GM19468 (cell line): ENCODE measurements around the gene FXYD6.
"Not testable (repeated sequence)": the region's sequence is repeated elsewhere in the genome, so short reads cannot be mapped to it uniquely, and the experiment has no call there.

Experiments
- ATAC-seq: cut with Tn5 transposase; IDR thresholded peaks from one replicate; pipeline ENCODE4 v1.9.1; 2021; ENCODE audit warnings: mild to moderate bottlenecking, moderate library complexity, moderate number of reproducible peaks; ENCODE audit not compliant: unreplicated experiment; ENCODE audit errors: extremely low read depth

FXYD6 gene

DNA sequence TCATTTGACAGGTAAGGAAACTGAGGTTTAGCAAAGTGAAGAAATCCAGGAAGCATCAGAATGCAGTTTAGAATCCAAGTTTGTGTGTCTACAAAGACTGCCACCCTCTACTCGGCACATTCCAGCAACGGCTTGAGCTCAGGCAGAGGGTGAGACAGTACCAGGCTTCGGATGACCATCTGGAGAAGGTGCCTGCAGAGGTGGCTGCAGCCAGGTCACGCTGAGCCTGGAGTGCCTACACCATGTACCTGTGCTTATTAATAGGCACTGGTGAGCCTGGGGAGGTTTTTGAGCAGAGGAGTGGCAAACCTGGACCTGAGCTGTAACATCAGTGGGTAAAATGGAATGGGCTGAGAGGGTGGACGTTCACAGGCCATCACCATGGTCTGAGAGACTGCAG, 4.7 kb downstream of the FXYD6 start:
- ATAC-seq: no peak

DNA sequence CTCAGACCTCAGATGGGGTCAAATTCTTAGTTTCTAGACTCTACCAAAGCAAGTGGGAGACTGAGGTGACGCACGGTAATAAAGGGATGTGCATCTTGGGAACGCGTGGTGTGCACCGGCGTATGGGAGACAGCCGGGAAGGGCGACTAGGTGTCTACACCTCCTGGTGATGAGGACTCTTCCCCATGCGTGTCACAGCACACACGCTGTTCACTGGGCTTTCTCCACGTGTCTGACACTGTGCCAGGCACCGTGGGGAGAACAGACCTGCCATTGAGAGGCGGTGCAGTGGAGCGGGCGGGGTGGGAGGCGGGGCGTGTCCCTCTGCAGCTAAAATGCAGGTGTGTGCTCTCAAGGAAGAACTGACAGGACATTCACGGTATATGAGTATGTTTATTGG, 5.3 kb downstream of the FXYD6 start:
- no peak for ATAC-seq

DNA sequence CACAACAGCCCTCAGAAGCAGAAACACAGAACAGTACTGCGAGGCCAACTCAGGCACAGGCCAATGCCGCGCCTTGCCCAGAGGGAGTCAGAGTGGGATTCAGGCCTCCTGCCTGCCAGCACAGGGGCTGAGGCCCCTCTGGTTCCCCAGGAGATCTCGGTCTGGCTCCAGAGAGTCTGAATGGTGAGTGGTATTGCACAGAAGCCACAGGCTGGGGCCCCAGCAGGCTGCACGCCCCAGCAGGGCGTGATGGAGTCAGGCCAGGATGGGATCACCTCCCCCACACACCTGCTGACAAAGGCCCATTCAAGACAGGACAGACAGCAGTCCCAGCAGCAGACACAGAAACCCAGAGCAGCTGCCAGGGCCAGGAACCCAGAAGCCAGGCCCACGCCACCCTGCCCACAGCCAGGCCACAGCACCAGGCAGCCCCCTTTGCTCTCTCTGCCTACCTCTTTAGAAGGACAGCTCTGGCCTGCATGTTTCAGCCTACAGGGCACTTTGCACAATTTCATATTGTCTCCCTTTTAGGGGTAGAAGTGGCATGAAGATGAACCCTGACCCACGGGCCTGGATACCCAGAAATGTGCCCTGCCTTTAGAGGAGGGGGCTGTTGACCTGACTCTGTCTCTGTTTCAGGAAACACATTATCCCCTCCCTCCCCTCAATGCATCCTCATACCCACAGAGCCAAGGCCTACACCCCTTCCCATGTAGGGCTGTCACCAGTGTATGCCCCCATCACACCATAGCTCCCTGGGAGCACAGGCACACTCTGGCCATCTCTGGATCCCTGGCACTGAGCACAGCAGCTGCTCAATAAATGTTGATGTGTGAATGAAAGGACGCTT, 6.1 kb downstream of the FXYD6 start:
- ATAC-seq: no peak

DNA sequence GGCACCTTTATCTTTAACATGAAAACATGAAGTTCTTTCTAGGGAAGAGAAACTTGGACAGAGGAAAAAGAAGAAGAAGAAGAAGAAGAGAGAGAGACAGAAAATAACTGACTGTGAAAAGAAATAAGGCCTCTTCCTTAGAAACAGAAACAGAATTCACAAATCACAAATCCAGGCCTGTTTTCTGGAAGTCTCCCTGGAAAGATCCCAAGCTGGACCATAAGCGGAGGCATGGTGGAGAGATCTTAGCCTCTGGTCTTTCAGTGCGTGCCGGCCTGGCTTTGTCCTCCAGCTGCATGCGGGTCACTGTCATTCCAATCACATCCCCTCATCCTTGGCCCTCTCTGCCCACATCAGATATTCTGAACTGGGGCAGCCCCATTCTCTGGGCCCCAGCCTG, 6.9 kb downstream of the FXYD6 start:
- ATAC-seq: no peak

DNA sequence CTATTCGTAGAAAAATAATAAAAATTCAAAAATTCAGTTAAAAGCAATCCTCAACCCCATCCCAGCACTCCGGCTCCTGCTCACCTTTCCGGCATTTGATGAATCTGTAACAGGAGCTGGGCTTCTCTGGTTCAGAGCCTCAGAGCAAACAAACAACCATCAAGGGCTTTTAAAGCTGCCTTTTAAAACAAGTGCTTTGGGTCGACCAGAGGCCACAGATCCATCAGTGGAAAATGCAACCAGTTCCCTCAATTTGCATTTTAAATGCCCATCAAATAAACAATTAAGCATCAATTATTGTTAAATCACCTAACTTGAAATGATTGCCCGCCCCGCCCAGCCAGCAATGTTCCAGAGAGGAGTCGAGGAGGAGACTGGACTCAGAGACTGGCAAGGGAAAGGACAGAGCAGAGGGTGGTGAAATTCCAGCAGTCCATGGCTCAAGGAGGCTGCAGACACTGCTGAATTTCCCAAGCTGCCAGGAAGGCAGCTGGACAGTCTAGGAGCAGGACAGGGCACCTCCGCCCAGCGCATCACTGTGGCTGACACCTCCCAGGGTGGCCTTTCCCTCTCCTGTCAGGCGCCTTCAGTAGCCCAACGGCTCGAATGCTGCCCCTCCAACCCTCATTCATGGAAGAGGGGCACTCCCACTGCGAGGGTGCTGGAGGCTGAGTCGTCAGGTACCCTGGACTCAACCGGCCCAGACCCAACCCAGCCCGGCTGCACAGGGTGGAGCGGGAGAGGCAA, 7.5 kb downstream of the FXYD6 start:
- ATAC-seq: no peak

DNA sequence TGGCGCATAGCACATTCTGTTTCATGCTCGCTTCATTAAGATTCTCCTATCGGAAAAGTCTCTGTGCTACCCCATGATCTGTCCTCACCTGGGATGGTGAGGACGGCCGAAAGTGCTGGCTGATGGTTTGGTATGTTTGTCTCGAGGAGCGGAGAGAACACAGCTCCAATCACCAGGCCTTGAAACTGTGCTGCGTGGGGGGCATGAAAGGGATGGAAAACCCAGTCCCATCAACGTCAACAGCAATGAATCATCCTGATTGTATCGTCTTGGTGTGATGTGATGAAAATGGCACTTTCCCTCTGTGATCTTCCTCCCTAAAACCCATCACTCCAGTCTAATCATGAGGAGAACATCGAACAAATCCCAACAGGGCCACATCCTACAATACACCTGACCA, 8.4 kb downstream of the FXYD6 start:
- ATAC-seq: no peak

DNA sequence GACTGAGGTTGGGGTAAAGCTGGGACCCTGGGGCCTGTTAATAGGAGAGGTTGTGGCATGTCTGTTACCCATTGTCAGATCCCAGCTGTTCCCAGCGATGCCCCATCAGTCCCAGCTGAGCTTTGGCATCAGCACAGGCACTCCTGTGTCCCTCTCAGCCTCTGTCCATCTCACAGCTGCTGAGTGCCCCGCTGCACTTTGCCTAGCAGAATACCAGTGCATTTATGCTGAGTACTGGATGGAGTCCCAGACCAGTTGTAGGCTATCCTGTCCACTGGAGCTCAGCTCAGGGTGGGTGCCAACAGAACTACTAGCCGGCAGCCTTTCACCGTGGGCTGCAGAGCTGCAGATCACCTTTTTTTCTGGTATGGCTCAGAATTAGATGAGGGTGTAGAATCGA, 9.9 kb downstream of the FXYD6 start:
- ATAC-seq: no peak

DNA sequence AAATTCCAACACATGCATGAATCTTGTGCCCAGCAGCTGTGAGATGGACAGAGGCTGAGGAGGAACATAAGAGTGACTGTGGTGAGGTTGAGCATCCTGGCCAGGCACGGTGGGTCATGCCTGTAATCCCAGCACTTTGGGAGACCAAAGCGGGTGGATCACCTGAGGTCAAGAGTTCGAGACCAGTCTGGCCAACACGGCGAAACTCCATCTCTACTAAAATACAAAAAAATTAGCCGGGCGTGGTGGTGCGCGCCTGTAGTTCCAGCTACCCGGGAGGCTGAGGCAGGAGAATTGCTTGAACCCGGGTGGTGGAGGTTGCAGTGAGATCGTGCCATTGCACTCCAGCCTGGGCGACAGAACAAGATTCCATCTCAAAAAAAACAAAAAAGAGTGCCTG, 10.9 kb downstream of the FXYD6 start:
- ATAC-seq: not testable (repeated sequence)

DNA sequence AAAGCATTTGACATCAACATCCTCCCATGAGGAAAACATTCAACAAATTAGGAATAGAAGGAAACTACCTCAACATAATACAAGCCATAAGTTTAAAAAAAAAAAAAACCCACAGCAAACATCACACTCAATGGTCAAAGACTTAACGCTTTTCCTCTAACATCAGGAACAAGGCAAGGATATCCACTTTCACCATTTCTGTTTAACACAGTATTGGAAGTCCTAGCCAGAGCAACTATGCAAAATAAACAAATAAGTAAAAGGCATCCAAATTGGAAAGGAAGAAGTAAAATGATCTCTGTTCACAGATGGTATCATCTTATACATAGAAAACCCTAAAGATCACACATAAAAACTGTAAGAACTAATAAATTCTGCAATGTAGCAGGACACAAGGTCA, 13.1 kb downstream of the FXYD6 start:
- ATAC-seq: no peak

DNA sequence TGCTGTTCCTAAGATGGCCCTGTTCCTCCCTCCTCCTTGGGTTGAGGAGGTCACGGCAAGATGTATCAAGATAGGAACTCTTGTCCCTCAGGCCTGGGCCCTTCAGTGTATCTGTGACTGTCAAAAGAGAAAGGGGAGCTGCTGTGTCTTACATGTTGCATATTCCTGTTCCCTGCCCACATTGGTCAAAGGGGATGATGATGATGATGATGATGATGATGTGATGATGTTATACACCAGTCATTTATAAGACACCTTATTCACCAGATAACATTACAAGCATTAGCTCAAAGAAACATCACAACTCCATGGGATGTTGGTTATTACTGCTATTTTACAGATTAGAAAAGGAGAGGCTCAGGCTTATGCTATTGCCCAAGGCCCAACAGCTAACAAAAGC, 13.7 kb downstream of the FXYD6 start:
- ATAC-seq: no peak

DNA sequence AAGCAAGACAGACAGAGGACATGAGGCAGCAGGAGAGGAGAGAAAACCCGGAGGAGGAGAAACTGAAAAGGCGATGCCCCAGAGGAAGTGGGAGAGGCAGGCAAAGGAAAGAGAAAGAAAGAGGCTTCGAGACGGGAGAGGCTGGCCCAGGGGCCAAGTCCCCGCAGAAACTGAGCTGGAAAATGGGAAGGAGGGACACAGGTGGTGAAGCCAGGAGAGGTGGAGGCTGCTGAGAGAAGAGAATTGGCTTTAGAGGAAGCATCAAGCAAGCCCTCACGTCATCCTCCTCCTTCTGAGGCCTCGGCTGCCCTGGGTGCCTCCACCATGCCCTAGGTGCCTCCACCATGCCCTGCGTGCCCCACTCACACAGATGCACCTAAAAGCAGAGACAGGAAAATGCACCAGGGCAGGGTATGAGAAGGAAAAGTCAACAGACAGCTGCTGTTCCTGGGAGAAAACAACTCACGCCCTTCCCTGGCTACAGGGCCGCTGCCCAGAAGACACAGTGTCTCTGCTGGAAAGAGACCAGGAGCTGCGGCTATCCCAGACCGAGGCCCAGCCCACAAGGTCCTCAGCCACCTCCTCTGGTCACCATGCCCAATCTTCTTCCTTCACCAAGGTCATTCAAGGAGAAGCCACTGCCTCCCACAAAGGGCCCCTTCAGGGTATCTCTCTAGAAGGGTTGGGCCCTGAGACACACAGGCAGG, 14.3 kb downstream of the FXYD6 start:
- no peak for ATAC-seq

DNA sequence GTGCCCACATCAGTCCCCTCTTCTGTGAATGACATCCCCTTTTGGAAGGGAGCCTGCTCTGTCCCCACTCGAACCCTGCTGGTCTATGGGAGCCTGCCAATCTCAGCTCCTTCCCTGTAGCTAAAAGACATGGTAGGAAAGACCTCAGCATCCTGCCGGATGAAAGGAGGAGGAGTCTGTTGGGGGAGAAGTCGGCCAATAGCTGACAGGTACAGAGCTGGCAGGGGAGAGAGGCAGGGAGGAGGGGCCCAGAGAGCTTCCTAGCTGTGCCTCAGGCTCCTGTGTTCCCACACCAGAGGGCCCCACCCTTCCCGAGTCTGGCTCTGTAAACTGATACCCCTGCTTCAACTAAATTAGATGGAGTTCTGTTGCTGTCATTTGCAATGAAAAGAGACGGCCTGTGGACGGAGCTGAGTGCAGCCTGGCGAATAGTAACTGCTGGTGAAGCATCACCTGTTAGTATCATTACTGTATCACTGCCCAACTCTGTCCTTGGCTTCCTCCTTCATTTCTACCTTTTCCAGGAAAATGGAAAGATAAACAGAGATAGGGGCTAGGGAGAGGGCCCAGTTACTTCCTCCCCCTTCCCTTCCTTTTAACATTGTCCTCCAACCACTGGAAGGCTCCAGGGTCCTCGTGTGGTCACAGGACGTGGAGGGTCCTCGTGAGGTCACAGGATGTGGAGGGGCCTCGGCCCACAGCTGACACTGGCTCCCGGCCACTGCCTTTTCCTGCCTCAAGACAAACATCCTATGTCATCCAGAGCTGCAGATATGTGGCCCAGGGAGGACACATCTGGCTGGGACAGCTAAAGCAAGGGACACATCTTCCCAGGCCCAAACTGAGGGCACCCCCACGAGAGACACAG, 15.1 kb downstream of the FXYD6 start:
- ATAC-seq: no peak

DNA sequence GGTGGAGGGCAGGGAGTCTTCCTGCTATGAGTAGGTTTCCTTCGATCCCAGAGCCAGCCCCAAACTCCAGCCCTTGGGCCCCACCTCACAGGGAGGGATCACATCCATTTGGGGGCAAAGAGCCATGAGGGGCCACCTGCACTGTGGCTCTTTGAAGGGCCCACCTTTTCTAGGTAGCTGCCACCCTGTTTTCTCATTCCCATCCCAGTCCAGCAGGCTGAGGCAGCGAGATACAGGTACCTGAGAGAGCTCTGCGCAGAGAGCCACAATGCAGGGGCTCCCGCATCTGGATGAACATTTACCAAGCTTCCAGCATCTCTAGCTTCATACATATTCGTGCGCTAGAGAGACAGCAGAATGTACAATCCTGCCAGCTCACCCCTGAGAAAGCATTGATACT, 16.3 kb downstream of the FXYD6 start:
- no peak for ATAC-seq

DNA sequence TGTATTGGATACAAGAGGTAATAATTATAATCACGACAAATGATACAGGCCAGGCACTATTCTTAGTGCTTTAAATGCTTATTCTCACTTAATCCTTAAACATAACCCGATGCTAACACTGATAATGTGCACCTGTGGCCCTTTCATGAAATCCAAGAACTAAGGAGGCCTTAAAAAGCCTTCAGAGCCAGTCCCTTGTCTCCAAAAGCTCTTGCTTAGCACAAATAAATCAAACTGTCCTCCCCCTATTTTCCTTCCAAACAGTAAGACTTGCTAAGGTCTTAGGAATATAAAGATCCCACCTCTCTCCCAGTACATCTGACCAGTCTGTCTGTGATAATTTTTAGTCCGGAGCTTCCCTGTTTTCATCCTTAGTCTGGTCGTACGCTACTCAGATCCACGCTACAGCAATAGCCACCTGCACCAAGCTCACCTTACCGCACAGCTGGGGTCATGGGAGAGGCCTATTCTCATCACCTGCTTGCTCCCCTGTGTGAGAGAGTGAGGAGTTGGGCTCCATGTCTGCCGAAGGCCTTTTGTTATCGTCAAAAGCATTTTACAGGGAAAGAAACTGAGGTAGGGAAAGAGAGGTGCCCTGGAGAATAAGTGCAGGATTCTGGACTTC, 16.9 kb downstream of the FXYD6 start:
- ATAC-seq: no peak

DNA sequence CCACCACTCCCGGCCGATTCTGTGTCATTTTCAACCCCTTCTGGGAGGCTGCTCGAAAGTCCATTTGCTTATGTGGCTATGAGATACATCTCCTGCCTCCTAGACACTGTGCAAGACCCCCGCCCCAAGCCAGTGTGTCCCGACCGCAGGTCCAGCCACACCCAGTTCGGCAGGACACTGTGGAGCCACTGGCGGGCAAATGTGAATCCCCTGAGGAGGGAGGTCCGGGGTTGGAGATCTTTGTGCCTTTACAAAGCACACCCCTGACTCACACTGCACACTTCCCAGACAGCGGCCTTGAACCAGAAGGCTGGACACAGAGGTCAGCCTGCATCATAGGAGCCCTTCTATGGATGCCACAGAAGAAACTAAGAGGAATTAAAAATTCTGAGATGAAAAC, 17.4 kb downstream of the FXYD6 start:
- ATAC-seq: no peak

DNA sequence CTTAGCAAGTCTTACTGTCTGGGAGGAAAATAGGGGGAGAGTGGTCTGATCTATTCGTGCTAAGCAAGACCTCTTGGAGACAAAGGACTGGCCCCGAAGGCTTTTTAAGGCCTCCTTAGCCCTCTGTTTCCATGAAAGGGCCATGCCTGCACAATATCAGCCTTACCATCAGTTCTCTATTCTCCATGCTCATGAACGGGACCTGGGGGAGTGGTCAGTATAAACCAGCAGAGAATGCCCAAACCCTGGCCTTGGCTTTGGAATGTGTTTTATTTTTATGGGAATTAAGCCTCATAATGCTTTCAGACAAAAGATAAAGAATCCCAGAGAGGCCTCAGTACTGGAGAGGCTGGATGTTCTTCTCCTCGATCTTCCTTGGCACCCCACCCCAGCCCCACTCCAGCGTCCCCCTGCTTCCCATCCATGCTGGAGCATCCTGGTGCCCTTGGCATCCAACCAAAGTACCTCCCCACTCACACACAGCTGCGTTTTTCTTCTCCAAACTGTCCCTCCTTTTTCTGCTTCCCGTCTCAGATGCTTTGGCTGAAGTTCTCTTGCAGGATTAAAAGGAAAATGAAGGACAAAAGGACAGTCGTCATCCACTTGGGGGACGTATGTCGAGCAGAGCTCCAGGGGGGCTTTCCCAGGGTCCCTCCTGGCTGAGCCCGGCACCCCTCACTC, 18.6 kb downstream of the FXYD6 start:
- ATAC-seq: no peak

DNA sequence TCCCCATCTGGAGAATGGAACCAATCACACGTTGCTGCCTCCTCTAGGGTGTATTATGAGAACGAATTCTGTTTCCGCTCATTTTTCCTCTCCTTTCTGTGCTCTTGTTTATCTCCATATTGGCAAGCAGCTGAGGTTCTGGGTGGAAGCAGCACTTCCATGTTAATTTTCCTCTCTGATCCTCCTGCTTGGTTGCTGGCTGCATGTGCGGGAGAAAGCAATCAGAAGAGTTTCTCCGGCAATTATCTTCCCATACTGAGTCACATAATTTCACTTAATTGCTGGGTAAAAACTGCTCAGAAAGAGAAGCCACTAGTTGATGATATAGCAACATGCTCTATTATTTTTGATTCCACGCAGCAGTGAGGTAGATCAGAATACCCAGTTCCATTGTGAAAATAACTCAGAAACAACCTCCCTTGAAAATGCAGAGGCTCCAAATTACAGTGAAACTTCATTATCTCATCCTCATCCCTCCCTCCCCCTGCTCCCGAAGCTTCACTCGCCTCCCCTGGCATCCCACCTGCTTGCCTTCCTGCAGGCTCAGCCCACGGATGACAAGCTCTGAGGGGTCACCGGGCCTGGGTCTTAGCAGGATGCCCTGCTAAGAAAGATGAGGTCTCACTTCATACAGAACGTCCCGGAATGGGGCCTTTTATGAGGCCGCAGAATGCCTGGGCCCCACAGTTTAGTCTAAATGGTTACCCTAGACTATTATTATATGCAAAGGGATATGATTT, 20.4 kb downstream of the FXYD6 start:
- ATAC-seq: no peak

DNA sequence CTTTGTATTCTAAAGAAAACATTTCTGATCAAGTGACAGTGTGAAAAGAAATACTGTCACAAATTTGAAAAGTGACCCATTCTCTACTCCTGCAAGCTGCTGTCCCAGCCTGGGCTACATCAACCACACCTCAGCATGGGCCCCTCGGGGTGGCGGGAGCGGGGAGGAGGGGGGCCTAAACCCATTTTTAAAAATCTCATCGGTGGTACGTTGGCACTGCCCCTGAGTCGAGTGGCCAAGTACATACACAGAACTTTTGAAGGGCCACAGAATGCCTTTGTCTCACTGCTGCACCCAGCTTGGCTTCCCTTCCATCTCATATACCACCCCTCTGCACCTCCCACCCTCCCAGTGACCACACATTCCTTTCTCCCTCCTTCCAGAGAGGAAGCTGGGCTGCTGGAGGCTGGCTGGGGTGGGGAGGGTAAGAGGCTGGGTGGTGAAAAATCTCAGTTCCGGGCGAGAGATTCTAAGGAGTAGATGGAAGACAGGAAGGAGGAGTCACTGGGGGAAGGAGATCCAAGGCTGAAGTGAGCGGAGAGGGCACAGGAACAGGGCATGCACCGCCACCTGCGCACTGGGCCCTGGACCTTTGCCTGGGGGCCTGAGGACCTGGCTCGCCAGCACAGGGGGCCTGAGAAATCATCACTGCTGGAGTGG, 21.1 kb downstream of the FXYD6 start:
- ATAC-seq: no peak
